Measurements from ENCODE around the gene KIF1A.

The KIF1A gene

DNA sequence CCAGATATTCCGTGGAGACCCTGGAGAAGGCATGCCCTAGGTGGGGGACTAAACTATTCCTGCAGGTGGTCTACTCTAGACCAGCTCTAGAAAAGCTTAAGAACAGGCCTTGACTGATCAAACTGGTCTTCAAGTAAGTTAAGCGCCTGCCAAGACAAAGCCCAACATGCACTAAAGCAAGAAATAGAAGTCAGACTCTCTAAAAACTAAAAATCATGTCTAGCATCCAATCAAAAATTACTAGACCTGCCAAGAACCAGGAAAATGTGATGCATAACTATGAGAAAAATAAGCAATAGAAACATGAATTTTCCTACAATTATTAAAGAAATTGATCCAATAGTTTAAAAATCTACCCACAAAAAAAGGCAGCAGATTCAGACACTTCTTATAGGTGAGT lies 13.6 kb downstream of the KIF1A start:
- H3K9me3 ChIP-seq (ENCODE audit: control insufficient read depth, insufficient read depth, low read length): no peaks in the 10 kb centered on the region; the same call in 1 of the 2 replicates
- H3K36me3 ChIP-seq (ENCODE audit: insufficient read depth, low read length): peaks cover 8% of the 10 kb centered on the region
- H3K9ac ChIP-seq (ENCODE audit: low read depth, low read length): no peak overlapping the region
- no peaks in the 10 kb centered on the region for H3K4me1 ChIP-seq (ENCODE audit: insufficient read depth, low read length)

DNA sequence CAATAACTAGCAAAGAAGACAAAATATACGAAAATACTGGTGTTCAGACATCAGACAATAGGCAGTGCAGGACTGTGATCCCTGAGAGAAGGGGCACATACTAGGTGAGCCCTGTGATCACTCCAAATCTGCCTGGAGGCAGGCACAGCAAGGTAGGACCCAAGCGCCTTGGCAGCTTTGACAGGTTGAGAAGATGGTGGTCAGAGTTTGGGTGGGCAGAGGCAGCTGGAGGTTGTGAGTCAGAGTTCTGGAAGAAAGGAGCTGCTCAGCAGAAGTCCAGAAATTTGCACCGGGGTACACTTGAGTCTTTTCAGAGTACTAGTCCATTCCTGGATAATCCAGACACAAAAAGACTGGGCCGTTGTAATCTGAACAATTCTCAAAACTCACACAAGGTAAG lies 14.0 kb downstream of the KIF1A start:
- H3K4me1 ChIP-seq (ENCODE audit: insufficient read depth, low read length): no peaks in the 10 kb centered on the region
- H3K36me3 ChIP-seq (ENCODE audit: insufficient read depth, low read length): peaks cover 10% of the 10 kb centered on the region
- no peak overlapping the region for H3K9ac ChIP-seq (ENCODE audit: low read depth, low read length)
- no peaks in the 10 kb centered on the region; the same call in 1 of the 2 replicates for H3K9me3 ChIP-seq (ENCODE audit: control insufficient read depth, insufficient read depth, low read length)

GRCh38 chr2:240803191-240803590 lies 16.8 kb downstream of the KIF1A start:
- H3K36me3 ChIP-seq (ENCODE audit: insufficient read depth, low read length): peaks cover 6% of the 10 kb centered on the region; the same call in 1 of the 2 replicates
- no peaks in the 10 kb centered on the region for H3K9me3 ChIP-seq (ENCODE audit: control insufficient read depth, insufficient read depth, low read length)
- no peaks in the 10 kb centered on the region for H3K4me1 ChIP-seq (ENCODE audit: insufficient read depth, low read length)
- no peak overlapping the region for H3K9ac ChIP-seq (ENCODE audit: low read depth, low read length)

- Histone ChIP-seq H3K9ac (ENCODE audit: low read depth, low read length) (no peak overlapping the region), H3K9me3 (ENCODE audit: control insufficient read depth, insufficient read depth, low read length) (no peaks in the 10 kb centered on the region), H3K36me3 (ENCODE audit: insufficient read depth, low read length) (peaks cover 17% of the 10 kb centered on the region), H3K4me1 (ENCODE audit: insufficient read depth, low read length) (no peaks in the 10 kb centered on the region)
These were observed 20.8 kb downstream of the KIF1A start for GRCh38 chr2:240799033-240799820.

DNA sequence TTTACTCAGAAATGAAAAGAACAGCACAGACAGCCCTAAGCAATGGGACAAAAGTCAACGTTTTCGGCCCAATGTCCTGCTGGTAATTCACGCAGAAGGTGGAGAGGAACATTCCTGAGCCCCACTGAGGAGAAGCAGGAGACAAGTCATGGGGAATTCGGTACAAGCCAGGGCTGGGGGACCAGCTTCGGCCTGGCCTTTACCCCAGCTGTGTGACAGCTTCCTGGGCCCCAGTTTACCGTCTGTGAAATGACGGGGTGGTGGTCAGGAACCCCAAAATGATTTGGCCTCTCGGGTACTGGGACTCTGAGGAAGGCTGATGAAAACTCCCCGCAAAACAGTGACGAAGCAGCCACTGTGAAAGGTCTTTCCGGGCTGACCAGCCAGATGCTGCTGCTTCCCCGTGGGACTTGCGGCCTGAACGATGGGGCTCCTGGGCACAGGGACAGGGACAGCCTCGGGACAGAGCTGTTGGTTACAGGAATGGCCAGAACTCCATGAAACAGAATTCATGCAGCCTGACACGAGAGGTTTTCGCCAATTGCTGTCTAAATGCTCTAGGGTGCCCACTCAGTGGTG lies 21.6 kb downstream of the KIF1A start:
- H3K9ac ChIP-seq (ENCODE audit: low read depth, low read length): no peak overlapping the region
- H3K9me3 ChIP-seq (ENCODE audit: control insufficient read depth, insufficient read depth, low read length): no peaks in the 10 kb centered on the region
- peaks cover 21% of the 10 kb centered on the region for H3K36me3 ChIP-seq (ENCODE audit: insufficient read depth, low read length)
- no peaks in the 10 kb centered on the region for H3K4me1 ChIP-seq (ENCODE audit: insufficient read depth, low read length)

- Histone ChIP-seq H3K4me1 (ENCODE audit: insufficient read depth, low read length) (no peaks in the 10 kb centered on the region), H3K9me3 (ENCODE audit: control insufficient read depth, insufficient read depth, low read length) (no peaks in the 10 kb centered on the region), H3K9ac (ENCODE audit: low read depth, low read length) (no peak overlapping the region), H3K36me3 (ENCODE audit: insufficient read depth, low read length) (peaks cover 26% of the 10 kb centered on the region)
These were observed 22.1 kb downstream of the KIF1A start for GRCh38 chr2:240797914-240798313.

- Histone ChIP-seq H3K4me1 (ENCODE audit: insufficient read depth, low read length) (no peaks in the 10 kb centered on the region), H3K9me3 (ENCODE audit: control insufficient read depth, insufficient read depth, low read length) (no peaks in the 10 kb centered on the region), H3K9ac (ENCODE audit: low read depth, low read length) (no peak overlapping the region), H3K36me3 (ENCODE audit: insufficient read depth, low read length) (peaks cover 26% of the 10 kb centered on the region)
These were observed 22.5 kb downstream of the KIF1A start for GRCh38 chr2:240797500-240797895.

DNA sequence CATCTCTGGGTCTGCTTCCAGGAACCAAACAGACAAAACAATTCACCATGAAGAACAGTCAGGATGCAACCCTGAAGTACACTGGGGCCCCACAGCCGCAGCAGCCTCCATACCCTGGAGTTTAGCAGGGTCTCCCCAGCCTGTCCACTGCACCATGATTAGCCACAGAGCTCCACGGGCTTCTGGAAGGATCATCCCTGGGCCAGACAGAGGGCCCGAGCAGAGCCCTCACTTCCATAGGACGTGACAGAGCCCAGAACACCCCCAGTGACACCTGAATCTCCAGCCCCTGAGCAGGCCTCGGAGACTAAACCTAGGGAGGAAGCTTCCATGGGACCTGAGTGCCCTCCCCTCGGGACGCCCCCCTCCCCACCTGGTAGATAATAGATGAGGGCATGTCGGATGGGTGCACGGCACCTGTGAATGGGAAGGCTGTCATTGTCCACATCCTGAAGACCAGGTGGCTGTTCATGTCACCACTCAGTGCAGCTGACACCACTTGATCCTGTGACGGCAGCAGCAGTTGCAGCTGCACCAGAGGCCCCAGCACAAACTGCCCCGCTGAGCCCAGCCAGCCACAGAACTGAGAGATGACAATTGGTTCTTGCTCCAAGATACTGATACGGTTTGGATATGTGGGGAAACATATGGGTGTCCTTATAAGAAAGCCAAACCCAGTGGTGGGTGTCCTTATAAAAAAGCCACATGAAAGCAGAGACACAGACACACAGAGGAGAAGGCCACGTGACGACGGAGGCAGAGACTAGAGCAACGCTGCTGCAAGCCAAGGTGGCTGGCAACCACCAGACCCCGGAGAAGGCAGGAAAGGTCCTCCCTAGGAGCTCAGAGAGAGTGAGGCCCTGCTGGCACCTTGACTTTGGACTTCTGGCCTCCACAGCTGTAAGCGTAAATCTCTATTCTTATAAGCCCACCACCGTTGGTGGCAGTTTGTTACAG lies 23.2 kb downstream of the KIF1A start:
- peaks cover 26% of the 10 kb centered on the region for H3K36me3 ChIP-seq (ENCODE audit: insufficient read depth, low read length)
- H3K9ac ChIP-seq (ENCODE audit: low read depth, low read length): no peak overlapping the region
- no peaks in the 10 kb centered on the region for H3K9me3 ChIP-seq (ENCODE audit: control insufficient read depth, insufficient read depth, low read length)
- no peaks in the 10 kb centered on the region for H3K4me1 ChIP-seq (ENCODE audit: insufficient read depth, low read length)

GRCh38 chr2:240795916-240796510 lies 24.0 kb downstream of the KIF1A start:
- Histone ChIP-seq H3K9ac (ENCODE audit: low read depth, low read length) (no peak overlapping the region), H3K36me3 (ENCODE audit: insufficient read depth, low read length) (peaks cover 22% of the 10 kb centered on the region), H3K4me1 (ENCODE audit: insufficient read depth, low read length) (no peaks in the 10 kb centered on the region), H3K9me3 (ENCODE audit: control insufficient read depth, insufficient read depth, low read length) (no peaks in the 10 kb centered on the region)

- Histone ChIP-seq H3K36me3 (ENCODE audit: insufficient read depth, low read length) (peaks cover 22% of the 10 kb centered on the region), H3K4me1 (ENCODE audit: insufficient read depth, low read length) (no peaks in the 10 kb centered on the region), H3K9me3 (ENCODE audit: control insufficient read depth, insufficient read depth, low read length) (no peaks in the 10 kb centered on the region), H3K9ac (ENCODE audit: low read depth, low read length) (no peak overlapping the region)
These were observed 24.6 kb downstream of the KIF1A start for GRCh38 chr2:240795454-240795853.

DNA sequence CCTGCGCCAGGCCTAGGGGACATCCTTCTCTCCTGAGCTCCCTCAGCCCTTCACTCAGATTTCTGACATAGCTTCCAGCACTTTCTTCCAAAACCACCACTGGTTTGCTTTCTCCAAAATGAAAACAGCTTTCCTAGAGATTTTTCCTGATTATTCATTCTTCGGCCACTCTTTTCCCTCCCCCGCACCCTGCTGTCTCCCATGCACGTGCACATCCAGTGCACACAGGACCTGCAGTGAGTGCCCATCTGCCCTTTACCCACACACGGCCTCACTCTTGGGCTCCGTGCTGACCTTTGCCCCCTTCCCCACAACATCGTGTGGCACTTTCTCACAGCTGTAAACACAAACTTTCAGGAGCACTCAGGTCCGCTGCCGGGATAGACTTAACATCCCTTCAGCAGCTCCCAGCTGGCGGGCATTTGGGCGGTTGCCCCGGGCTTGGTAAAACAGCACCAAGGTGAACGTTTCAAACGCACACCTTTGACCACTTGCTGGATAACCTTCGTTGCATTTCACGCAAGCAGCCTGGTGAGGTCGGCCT lies 25.8 kb downstream of the KIF1A start:
- Histone ChIP-seq H3K36me3 (ENCODE audit: insufficient read depth, low read length) (peaks cover 22% of the 10 kb centered on the region), H3K9ac (ENCODE audit: low read depth, low read length) (no peak overlapping the region), H3K4me1 (ENCODE audit: insufficient read depth, low read length) (no peaks in the 10 kb centered on the region), H3K9me3 (ENCODE audit: control insufficient read depth, insufficient read depth, low read length) (no peaks in the 10 kb centered on the region)

GRCh38 chr2:240793313-240794177 lies 26.5 kb downstream of the KIF1A start:
- peaks cover 22% of the 10 kb centered on the region for H3K36me3 ChIP-seq (ENCODE audit: insufficient read depth, low read length)

GRCh38 chr2:240792629-240793312 lies 27.2 kb downstream of the KIF1A start:
- Histone ChIP-seq H3K9ac (ENCODE audit: low read depth, low read length) (no peak overlapping the region), H3K36me3 (ENCODE audit: insufficient read depth, low read length) (peaks cover 19% of the 10 kb centered on the region)

More at GRCh38 chr2:240793313-240794177, 26.5 kb downstream of the KIF1A start:
- Histone ChIP-seq H3K9ac (ENCODE audit: low read depth, low read length) (no peak overlapping the region), H3K9me3 (ENCODE audit: control insufficient read depth, insufficient read depth, low read length) (no peaks in the 10 kb centered on the region), H3K4me1 (ENCODE audit: insufficient read depth, low read length) (no peaks in the 10 kb centered on the region)

More at GRCh38 chr2:240792629-240793312, 27.2 kb downstream of the KIF1A start:
- Histone ChIP-seq H3K9me3 (ENCODE audit: control insufficient read depth, insufficient read depth, low read length) (no peaks in the 10 kb centered on the region), H3K4me1 (ENCODE audit: insufficient read depth, low read length) (no peaks in the 10 kb centered on the region)
